NCI-H82 treated with DMSO at 0.1 percent for 48 hours (cell line): ENCODE results near the gene VCAM1.
"Not testable (repeated sequence)": the region's sequence is repeated elsewhere in the genome, so short reads cannot be mapped to it uniquely, and the experiment has no call there.

Experiments used
- DNase-seq: peaks from one replicate; lab custom pipeline; 2025; ENCODE audit not compliant: unreplicated experiment; lab: John Stamatoyannopoulos, UW

The VCAM1 gene

DNA sequence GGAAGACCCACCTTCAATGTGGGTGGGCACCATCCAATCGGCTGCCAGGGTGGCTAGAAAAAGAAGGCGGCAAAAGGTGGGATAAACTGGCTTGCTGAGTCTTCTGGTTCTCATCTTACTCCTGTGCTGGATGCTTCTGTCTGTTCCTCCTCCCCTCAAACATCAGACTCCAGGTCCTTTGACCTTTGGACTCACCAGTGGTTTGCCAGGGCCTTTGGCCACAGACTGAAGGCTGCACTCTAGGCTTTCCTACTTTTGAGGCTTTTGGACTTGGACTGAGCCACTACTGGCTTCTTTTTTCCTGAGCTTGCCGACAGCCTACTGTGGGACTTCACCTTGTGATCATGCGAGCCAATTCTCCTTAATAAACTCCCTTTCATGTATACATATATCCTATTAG lies 55.9 kb downstream of the VCAM1 start:
- DNase-seq = no peak

DNA sequence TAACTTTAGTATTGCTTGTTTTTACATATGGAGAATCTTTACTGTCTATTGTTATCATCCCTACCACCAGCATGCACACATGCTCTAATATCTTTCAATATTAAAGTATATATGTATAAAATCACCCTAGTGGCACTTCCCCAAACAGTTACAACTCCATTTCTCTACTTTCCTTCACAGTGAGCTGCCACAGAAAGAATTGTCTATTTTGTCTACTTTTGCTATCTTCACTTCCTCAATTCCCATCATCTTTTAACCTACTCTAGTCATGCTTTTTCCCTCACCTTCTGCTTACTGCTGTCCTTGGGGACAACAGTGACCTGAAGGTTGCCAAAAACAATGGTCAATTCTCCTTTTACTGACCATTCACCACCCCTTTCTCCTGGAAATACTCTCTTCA lies 59.2 kb downstream of the VCAM1 start:
- DNase-seq = no peak

DNA sequence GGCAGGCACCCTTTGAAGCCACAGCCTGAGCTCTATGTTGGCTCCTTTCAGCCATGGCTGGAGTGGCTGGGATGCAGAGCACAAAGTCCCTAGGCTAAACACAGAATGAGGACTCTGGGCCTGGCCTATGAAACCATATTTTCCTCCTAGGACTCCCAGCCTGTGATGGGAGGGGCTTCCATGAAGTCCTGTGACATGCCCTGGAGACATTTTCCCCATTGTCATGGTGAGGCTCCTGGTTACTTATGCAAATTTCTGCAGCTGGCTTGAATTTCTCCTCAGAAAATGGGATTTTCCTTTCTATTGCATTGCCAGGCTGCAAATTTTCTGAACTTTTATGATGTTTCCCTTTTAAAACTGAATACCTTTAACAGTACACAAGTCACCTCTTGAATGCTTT lies 61.3 kb downstream of the VCAM1 start:
- DNase-seq = no peak

DNA sequence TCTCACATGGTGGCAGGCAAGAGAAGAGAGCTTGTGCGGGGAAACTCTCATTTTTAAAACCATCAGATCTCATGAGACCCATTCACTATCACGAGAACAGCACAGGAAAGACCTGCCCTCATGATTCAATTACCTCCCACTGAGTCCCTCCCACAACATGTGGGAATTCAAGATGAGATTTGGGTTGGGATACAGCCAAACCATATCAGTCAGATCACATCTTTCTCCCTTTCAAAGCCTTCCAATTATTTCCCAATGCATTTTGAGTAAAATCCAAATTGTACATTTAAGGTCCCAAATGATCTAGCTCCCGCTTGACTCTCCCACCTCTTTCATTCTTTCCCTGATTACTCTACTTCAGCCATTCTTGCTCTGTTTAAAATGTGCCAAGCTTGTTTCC lies 62.2 kb downstream of the VCAM1 start:
- DNase-seq = not testable (repeated sequence)

DNA sequence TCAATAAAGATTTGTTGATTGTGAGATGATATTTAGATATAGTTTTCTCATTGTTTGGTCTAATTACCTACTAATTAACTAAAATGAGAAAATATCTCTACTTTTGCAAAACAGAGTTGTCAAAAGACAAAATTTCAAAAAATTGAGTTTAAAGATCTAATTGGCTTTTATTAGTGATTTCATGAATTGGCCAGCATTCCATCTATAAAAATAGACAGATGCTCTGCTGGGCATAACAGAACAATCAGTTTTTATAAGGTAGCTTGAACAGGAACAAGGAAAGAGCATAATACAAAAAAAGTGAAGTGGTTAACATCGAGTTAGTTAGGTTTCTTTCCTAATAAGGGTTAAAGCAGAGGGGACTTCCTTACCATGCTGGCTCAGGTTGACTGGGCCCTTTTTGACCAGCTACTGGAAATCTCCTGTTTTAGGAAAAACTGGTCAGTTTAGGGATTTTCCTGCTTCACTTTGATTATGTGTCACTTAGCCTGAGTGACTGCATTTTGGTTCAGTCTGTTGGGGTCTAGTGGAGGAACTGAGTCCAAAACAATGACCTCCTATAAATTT lies 63.0 kb downstream of the VCAM1 start:
- no peak for DNase-seq

DNA sequence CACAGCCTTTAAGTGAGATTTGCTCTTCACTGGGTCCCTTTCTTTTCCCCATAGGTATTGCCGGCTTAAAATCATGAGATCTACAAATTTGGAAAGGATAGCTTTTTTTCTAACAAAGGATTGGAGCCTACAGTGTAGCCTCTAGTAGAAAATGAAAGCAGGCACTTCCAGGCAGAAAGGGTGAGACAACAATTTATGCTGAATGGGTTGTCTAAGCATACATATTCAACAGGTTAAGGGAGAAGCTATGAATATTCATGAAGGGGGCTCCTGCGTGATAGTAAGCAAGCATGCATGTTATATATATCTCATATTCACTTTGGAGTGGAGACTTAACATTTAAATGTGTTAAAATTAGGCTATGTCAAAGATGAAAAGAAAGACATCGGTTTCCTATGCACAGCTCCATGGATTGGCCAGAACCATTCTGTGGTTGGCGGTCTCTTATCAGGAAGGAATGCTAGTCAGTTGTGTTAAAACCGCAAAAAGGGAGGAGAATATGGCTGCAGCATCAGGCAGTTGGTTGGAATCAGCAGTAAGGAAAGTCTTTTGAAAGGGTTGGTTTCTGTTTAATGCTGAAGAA lies 66.0 kb downstream of the VCAM1 start:
- DNase-seq = no peak

DNA sequence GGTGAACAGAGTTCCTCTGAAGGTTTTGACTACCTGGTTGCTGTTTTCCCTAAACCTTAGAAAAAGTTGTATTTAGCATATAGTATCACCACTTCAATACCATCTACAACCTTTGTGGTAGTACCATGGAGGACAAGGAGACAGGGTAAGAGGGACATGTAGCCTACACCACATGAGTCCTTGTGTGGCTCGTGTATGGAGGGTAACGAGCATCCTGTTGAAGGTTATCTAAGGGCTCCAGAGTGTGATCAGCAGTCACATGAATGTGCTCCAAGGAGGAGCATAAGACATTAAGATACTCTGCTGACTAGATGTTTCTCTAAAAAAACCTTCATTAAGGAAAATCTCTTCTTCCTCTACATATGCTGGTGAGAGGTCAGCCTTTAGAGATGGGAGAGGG lies 67.3 kb downstream of the VCAM1 start:
- DNase-seq = no peak
